GM18508 (cell line): ENCODE results near the gene DDIT4.

Source experiments
- ATAC-seq: cut with Tn5 transposase; IDR thresholded peaks from one replicate; pipeline ENCODE4 v1.9.1; 2021; ENCODE audit warnings: moderate number of reproducible peaks; ENCODE audit not compliant: insufficient read depth, unreplicated experiment

The DDIT4 gene

GRCh38 chr10:72314263-72314662, 40.5 kb downstream of the DDIT4 start:
- no peak for ATAC-seq

GRCh38 chr10:72315054-72315453, 41.3 kb downstream of the DDIT4 start:
- ATAC-seq = no peak

- ATAC-seq = no peak
These were observed 42.1 kb downstream of the DDIT4 start for GRCh38 chr10:72315611-72316385.

- no peak for ATAC-seq
These were observed 42.6 kb downstream of the DDIT4 start for GRCh38 chr10:72316386-72316700.

- ATAC-seq = no peak
These were observed 43.2 kb downstream of the DDIT4 start for GRCh38 chr10:72316748-72317435.

GRCh38 chr10:72318418-72319262, 44.9 kb downstream of the DDIT4 start:
- no peak for ATAC-seq

- ATAC-seq = no peak
These were observed 45.9 kb downstream of the DDIT4 start for GRCh38 chr10:72319416-72320254.

GRCh38 chr10:72320676-72321247, 47.0 kb downstream of the DDIT4 start:
- peak; percentile 60 for ATAC-seq

GRCh38 chr10:72321248-72322029, 47.7 kb downstream of the DDIT4 start:
- no peak for ATAC-seq

- no peak for ATAC-seq
These were observed 48.2 kb downstream of the DDIT4 start for GRCh38 chr10:72322030-72322279.

GRCh38 chr10:72322280-72323058, 48.7 kb downstream of the DDIT4 start:
- ATAC-seq = no peak

- ATAC-seq = no peak
These were observed 49.5 kb downstream of the DDIT4 start for GRCh38 chr10:72323108-72323749.

GRCh38 chr10:72323771-72324191, 50.1 kb downstream of the DDIT4 start:
- ATAC-seq = no peak
